ENCODE measurements around the gene OR1I1.

Gene OR1I1

GRCh38 chr19:15120135-15121026 is 38.4 kb downstream of the OR1I1 start:
- no peak overlapping the region for H3K9ac ChIP-seq (ENCODE audit: low read length)
- H3K4me3 ChIP-seq (ENCODE audit: insufficient read depth, low read length, poor library complexity, severe bottlenecking): no peak overlapping the region
- no peaks in the 10 kb centered on the region for H3K27me3 ChIP-seq (ENCODE audit: low read length)
- no peaks in the 10 kb centered on the region for H3F3A ChIP-seq (ENCODE audit: insufficient read depth)
- no peak overlapping the region for H2AFZ ChIP-seq (ENCODE audit: low read depth, low read length, severe bottlenecking)
- H3K27ac ChIP-seq (ENCODE audit: low read depth, low read length): no peak overlapping the region
- H3K36me3 ChIP-seq (ENCODE audit: low read length): 0 out of 2 replicates have a peak, but pooled peaks cover 6% of the 10 kb centered on the region
- H3K9me3 ChIP-seq (ENCODE audit: insufficient read depth, low read length): no peaks in the 10 kb centered on the region
- no peak for TF ChIP-seq EZH2phosphoT487 (conservative IDR thresholded peaks at IDR 0.05; ENCODE audit: low read length)
- no peak for TF ChIP-seq CTCF (IDR thresholded peaks at IDR 0.05; ENCODE audit: insufficient read depth, low read length, poor library complexity, severe bottlenecking)
- H3K79me2 ChIP-seq (ENCODE audit: insufficient read depth, low read length): peaks cover 11% of the 10 kb centered on the region
- H4K20me1 ChIP-seq (ENCODE audit: low read depth, low read length): no peaks in the 10 kb centered on the region
- H3K9me2 ChIP-seq (replicated peaks; ENCODE audit: insufficient read depth, low read length): no peaks in the 10 kb centered on the region
- H3K4me2 ChIP-seq (ENCODE audit: low read depth, low read length, poor library complexity, severe bottlenecking): no peak overlapping the region

GRCh38 chr19:15122331-15123030 is 40.5 kb downstream of the OR1I1 start:
- no peaks in the 10 kb centered on the region for H3K27me3 ChIP-seq (ENCODE audit: low read length)
- H4K20me1 ChIP-seq (ENCODE audit: low read depth, low read length): no peaks in the 10 kb centered on the region
- H3K4me3 ChIP-seq (ENCODE audit: insufficient read depth, low read length, poor library complexity, severe bottlenecking): no peak overlapping the region
- H3K9me3 ChIP-seq (ENCODE audit: insufficient read depth, low read length): no peaks in the 10 kb centered on the region
- H3K9me2 ChIP-seq (replicated peaks; ENCODE audit: insufficient read depth, low read length): no peaks in the 10 kb centered on the region
- H3K9ac ChIP-seq (ENCODE audit: low read length): no peak overlapping the region
- H3K27ac ChIP-seq (ENCODE audit: low read depth, low read length): no peak overlapping the region
- H3F3A ChIP-seq (ENCODE audit: insufficient read depth): no peaks in the 10 kb centered on the region
- H3K36me3 ChIP-seq (ENCODE audit: low read length): 0 out of 2 replicates have a peak, but pooled peaks cover 6% of the 10 kb centered on the region
- TF ChIP-seq EZH2phosphoT487 (conservative IDR thresholded peaks at IDR 0.05; ENCODE audit: low read length) (no peak), CTCF (IDR thresholded peaks at IDR 0.05; ENCODE audit: insufficient read depth, low read length, poor library complexity, severe bottlenecking) (no peak)
- H2AFZ ChIP-seq (ENCODE audit: low read depth, low read length, severe bottlenecking): no peak overlapping the region
- H3K79me2 ChIP-seq (ENCODE audit: insufficient read depth, low read length): peaks cover 11% of the 10 kb centered on the region
- no peak overlapping the region for H3K4me2 ChIP-seq (ENCODE audit: low read depth, low read length, poor library complexity, severe bottlenecking)

- no peak overlapping the region for H3K4me2 ChIP-seq (ENCODE audit: low read depth, low read length, poor library complexity, severe bottlenecking)
- H3K27ac ChIP-seq (ENCODE audit: low read depth, low read length): no peak overlapping the region
- peaks cover 11% of the 10 kb centered on the region for H3K79me2 ChIP-seq (ENCODE audit: insufficient read depth, low read length)
- no peaks in the 10 kb centered on the region for H3K27me3 ChIP-seq (ENCODE audit: low read length)
- H3K4me3 ChIP-seq (ENCODE audit: insufficient read depth, low read length, poor library complexity, severe bottlenecking): no peak overlapping the region
- no peaks in the 10 kb centered on the region for H3K9me2 ChIP-seq (replicated peaks; ENCODE audit: insufficient read depth, low read length)
- TF ChIP-seq EZH2phosphoT487 (conservative IDR thresholded peaks at IDR 0.05; ENCODE audit: low read length): no peak
- no peak for TF ChIP-seq CTCF (IDR thresholded peaks at IDR 0.05; ENCODE audit: insufficient read depth, low read length, poor library complexity, severe bottlenecking)
- no peaks in the 10 kb centered on the region for H3F3A ChIP-seq (ENCODE audit: insufficient read depth)
- H3K36me3 ChIP-seq (ENCODE audit: low read length): 0 out of 2 replicates have a peak, but pooled peaks cover 6% of the 10 kb centered on the region
- H2AFZ ChIP-seq (ENCODE audit: low read depth, low read length, severe bottlenecking): no peak overlapping the region
- no peaks in the 10 kb centered on the region for H4K20me1 ChIP-seq (ENCODE audit: low read depth, low read length)
- H3K9ac ChIP-seq (ENCODE audit: low read length): 0 out of 2 replicates have a peak overlapping the region, but pooled peaks have one; percentile 85
- H3K9me3 ChIP-seq (ENCODE audit: insufficient read depth, low read length): no peaks in the 10 kb centered on the region
These were observed 41.2 kb downstream of the OR1I1 start for GRCh38 chr19:15123031-15123890.

Measured in SU-DHL-6 (cell line).